Activated naive CD8-positive, alpha-beta T cell treated with anti-CD3 and anti-CD28 coated beads for 36 hours (primary cell): ENCODE measurements around the gene SEMA3D. TPM values are rescaled to one million over a fixed set of nuclear protein-coding genes. Genes with fewer than 3 reads are reported as not detected.

Source experiments
- DNase-seq: peaks from one replicate; pipeline ENCODE4 v3.0.0; 2021
- H3K27ac Mint-ChIP-seq: one replicate; pipeline ENCODE4 v1.8.0; 2022; ENCODE audit warnings: mild to moderate bottlenecking, moderate library complexity, mixed read lengths
- H3K27me3 Mint-ChIP-seq: one replicate; pipeline ENCODE4 v1.8.0; 2022; ENCODE audit warnings: mild to moderate bottlenecking, mixed read lengths
- H3K36me3 Mint-ChIP-seq: one replicate; pipeline ENCODE4 v1.8.0; 2021; ENCODE audit warnings: mild to moderate bottlenecking, mixed read lengths
- H3K4me1 Mint-ChIP-seq: one replicate; pipeline ENCODE4 v1.8.0; 2021; ENCODE audit warnings: mixed read lengths
- H3K4me3 Mint-ChIP-seq: one replicate; pipeline ENCODE4 v1.8.0; 2022; ENCODE audit warnings: mild to moderate bottlenecking, moderate library complexity, mixed read lengths
- H3K9me3 Mint-ChIP-seq: one replicate; pipeline ENCODE4 v1.8.0; 2022; ENCODE audit warnings: mixed read lengths
- total RNA-seq, 2 experiments: library from RNA; stranded (reverse); gene quantifications; one replicate each; pipeline ENCODE4 v1.2.3, GENCODE V29; 2021

SEMA3D gene
- total RNA-seq, 2 experiments from 2014 or later = not detected

DNA sequence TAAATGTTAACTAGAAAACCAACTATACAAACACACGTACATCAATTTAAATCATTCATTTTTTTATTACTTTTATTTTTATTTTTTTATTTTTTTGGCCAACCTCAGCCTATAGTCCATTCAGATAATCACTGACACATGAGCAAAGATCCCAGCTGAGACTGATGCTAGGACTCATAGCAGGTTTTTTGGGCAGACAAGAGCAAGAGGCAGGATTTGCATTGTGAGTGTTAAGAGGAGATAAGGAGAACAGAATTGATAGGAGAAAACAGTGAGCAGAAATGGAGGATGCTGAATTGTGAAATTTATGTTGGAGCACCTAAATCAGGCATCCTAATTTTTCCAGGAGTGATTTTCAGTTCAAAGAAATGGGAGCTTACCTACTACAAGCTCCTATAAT lies 240.3 kb downstream of the SEMA3D start:
- Mint-ChIP-seq H3K27me3 (peaks cover 4% of the 10 kb centered on the region), H3K4me3 (no peak overlapping the region), H3K4me1 (no peaks in the 10 kb centered on the region), H3K36me3 (no peaks in the 10 kb centered on the region), H3K27ac (no peak overlapping the region), H3K9me3 (no peaks in the 10 kb centered on the region)
- DNase-seq = no peak
